GM23338 (cell line): ENCODE measurements around the gene TMEM255B. TPM values are rescaled to one million over a fixed set of nuclear protein-coding genes. Genes with fewer than 3 reads are reported as not detected.

ENCODE experiments used
- ATAC-seq: fragments of 200-7000 bp; cut with Tn5 transposase; 3 replicates; pipeline ENCODE4 v1.9.1; 2020
- DNase-seq: peaks from one replicate; pipeline ENCODE4 v3.0.0-alpha.2; 2015; ENCODE audit warnings: low spot score
- H2AFZ ChIP-seq: fragments of 200-600 bp; sonication (generic); 2 replicates; pipeline ENCODE4 v1.8.0; 2016; ENCODE audit warnings: antibody characterized with exemption, mild to moderate bottlenecking, moderate library complexity
- H3F3A ChIP-seq: fragments of 200-600 bp; sonication (generic); replicated peaks from 2 replicates; pipeline ENCODE4 v1.8.0; 2017; ENCODE audit warnings: antibody characterized with exemption, mixed run types, low read depth
- H3K27ac ChIP-seq: fragments of 200-600 bp; sonication (generic); 2 replicates; pipeline ENCODE4 v1.6.1; 2016; ENCODE audit warnings: low read depth
- H3K27me3 ChIP-seq: fragments of 200-600 bp; sonication (generic); 2 replicates; pipeline ENCODE4 v1.8.0; 2016; ENCODE audit warnings: mild to moderate bottlenecking, mixed run types, moderate library complexity; ENCODE audit not compliant: insufficient read depth
- H3K36me3 ChIP-seq: fragments of 200-600 bp; sonication (generic); 2 replicates; pipeline ENCODE4 v1.8.0; 2016; ENCODE audit warnings: mild to moderate bottlenecking; ENCODE audit not compliant: insufficient read depth
- H3K4me1 ChIP-seq: fragments of 200-600 bp; sonication (generic); 2 replicates; pipeline ENCODE4 v1.8.0; 2016; ENCODE audit warnings: mild to moderate bottlenecking, moderate library complexity; ENCODE audit not compliant: insufficient read depth
- H3K4me2 ChIP-seq: fragments of 200-600 bp; sonication (generic); 2 replicates; pipeline ENCODE4 v1.7.1; 2017; ENCODE audit warnings: mixed run types
- H3K4me3 ChIP-seq: fragments of 200-600 bp; sonication (generic); 2 replicates; pipeline ENCODE4 v1.6.1; 2016; ENCODE audit warnings: mixed run types
- H3K79me2 ChIP-seq: fragments of 200-600 bp; sonication (generic); replicated peaks from 2 replicates; pipeline ENCODE4 v1.8.0; 2017; ENCODE audit warnings: mild to moderate bottlenecking; ENCODE audit not compliant: insufficient read depth
- H3K9me2 ChIP-seq: fragments of 200-600 bp; sonication (generic); 2 replicates; pipeline ENCODE4 v1.8.0; 2017; ENCODE audit not compliant: insufficient read depth
- H4K20me1 ChIP-seq: fragments of 200-600 bp; sonication (generic); replicated peaks from 2 replicates; pipeline ENCODE4 v1.8.0; 2017; ENCODE audit warnings: mild to moderate bottlenecking; ENCODE audit not compliant: insufficient read depth
- H3K27ac Mint-ChIP-seq: 2 replicates; pipeline ENCODE4 v1.8.0; 2020; ENCODE audit warnings: inconsistent platforms, mild to moderate bottlenecking, moderate library complexity, mixed read lengths
- H3K27me3 Mint-ChIP-seq: 3 replicates; pipeline ENCODE4 v1.8.0; 2022; ENCODE audit warnings: low read depth, mild to moderate bottlenecking, moderate library complexity, mixed read lengths, inconsistent platforms; ENCODE audit not compliant: insufficient read depth, poor library complexity
- H3K36me3 Mint-ChIP-seq: 3 replicates; pipeline ENCODE4 v1.8.0; 2021; ENCODE audit warnings: low read depth, mild to moderate bottlenecking, inconsistent platforms, moderate library complexity, mixed read lengths
- H3K4me1 Mint-ChIP-seq: 3 replicates; pipeline ENCODE4 v1.8.0; 2020; ENCODE audit warnings: mild to moderate bottlenecking, inconsistent platforms, mixed read lengths
- H3K4me3 Mint-ChIP-seq: 3 replicates; pipeline ENCODE4 v1.8.0; 2021; ENCODE audit warnings: moderate library complexity, mild to moderate bottlenecking, inconsistent platforms, mixed read lengths
- H3K9me3 Mint-ChIP-seq: 3 replicates; pipeline ENCODE4 v1.8.0; 2020; ENCODE audit warnings: moderate library complexity, mild to moderate bottlenecking, inconsistent platforms, mixed read lengths
- CREB1 ChIP-seq: fragments of 250-450 bp; sonication (Bioruptor Pico); IDR thresholded peaks from 2 replicates; pipeline ENCODE4 v1.5.0; 2020; ENCODE audit warnings: low read depth, mild to moderate bottlenecking, moderate library complexity
- CTCF ChIP-seq, 2 experiments: fragments of 200-600 bp in 1 of 2; sonication (generic) in 1 of 2; conservative IDR thresholded peaks; 2 replicates each; pipeline versions ENCODE4 v1.5.1 to v1.6.1; 2016 to 2017; ENCODE audit warnings: antibody characterized with exemption in 2 of 2, low read depth in 2 of 2, mild to moderate bottlenecking in 2 of 2, moderate library complexity in 1 of 2
- ETS1 ChIP-seq: IDR thresholded peaks from 2 replicates; pipeline ENCODE4 v1.6.1; 2016; ENCODE audit warnings: antibody characterized with exemption
- EZH2 ChIP-seq: fragments of 200-600 bp; sonication (generic); IDR thresholded peaks from one replicate; pipeline ENCODE4 v1.8.0; 2017; ENCODE audit warnings: antibody characterized with exemption, mild to moderate bottlenecking, low read depth; ENCODE audit not compliant: unreplicated experiment
- EZH2phosphoT487 ChIP-seq: fragments of 200-600 bp; sonication (generic); IDR thresholded peaks from one replicate; pipeline ENCODE4 v1.8.1; 2018; ENCODE audit warnings: antibody characterized with exemption; ENCODE audit not compliant: unreplicated experiment
- JUNB ChIP-seq: IDR thresholded peaks from one replicate; pipeline ENCODE4 v1.6.1; 2016; ENCODE audit warnings: antibody characterized with exemption; ENCODE audit not compliant: unreplicated experiment
- NANOG ChIP-seq: IDR thresholded peaks from 2 replicates; pipeline ENCODE4 v1.6.1; 2016; ENCODE audit warnings: antibody characterized with exemption, borderline replicate concordance
- POLR2AphosphoS5 ChIP-seq: IDR thresholded peaks from 2 replicates; pipeline ENCODE4 v1.6.1; 2016; ENCODE audit warnings: antibody characterized with exemption, low read depth
- REST ChIP-seq: IDR thresholded peaks from one replicate; pipeline ENCODE4 v1.6.1; 2018; ENCODE audit warnings: antibody characterized with exemption; ENCODE audit not compliant: unreplicated experiment
- STAT1 ChIP-seq: IDR thresholded peaks from one replicate; pipeline ENCODE4 v1.6.1; 2016; ENCODE audit warnings: antibody characterized with exemption; ENCODE audit not compliant: unreplicated experiment
- ZNF114 ChIP-seq: fragments of 250-450 bp; sonication (Bioruptor Pico); IDR thresholded peaks from 2 replicates; pipeline ENCODE4 v1.5.0; 2020; ENCODE audit warnings: mild to moderate bottlenecking, moderate library complexity
- ZNF331 ChIP-seq: fragments of 250-450 bp; sonication (Bioruptor Pico); IDR thresholded peaks from 2 replicates; pipeline ENCODE4 v1.5.0; 2020; ENCODE audit warnings: low read depth, mild to moderate bottlenecking, moderate library complexity
- ZNF462 ChIP-seq: fragments of 250-450 bp; sonication (Bioruptor Pico); IDR thresholded peaks from 2 replicates; pipeline ENCODE4 v1.5.0; 2020; ENCODE audit warnings: mild to moderate bottlenecking, moderate library complexity
- polyA plus RNA-seq: library from polyadenylated mRNA; unstranded; fragments of >200 nt; fragmentation: Nextera tagmentation; extraction: Ambion mirVana; gene quantifications from 2 replicates; pipeline ENCODE4 v1.2.1, GENCODE V29; 2016
- total RNA-seq: library from RNA; depleted of rRNA; stranded (reverse); fragments of >200 nt; shearing (Covaris generic); gene quantifications from 2 replicates; pipeline ENCODE4 v1.2.3, GENCODE V29; 2014

The TMEM255B gene
- total and polyA plus RNA-seq, 2 experiments from 2014 or later: 0.69 to 4.4 TPM

- peaks cover 25% of the 10 kb centered on the region for H3K36me3 Mint-ChIP-seq
- peaks cover 9% of the 10 kb centered on the region; the same call in 2 of the 3 replicates for H3K9me3 Mint-ChIP-seq
- Histone ChIP-seq H3K79me2 (no peaks in the 10 kb centered on the region), H4K20me1 (no peaks in the 10 kb centered on the region), H3K4me3 (no peak overlapping the region), H3K4me2 (no peak overlapping the region), H3F3A (no peaks in the 10 kb centered on the region), H3K36me3 (no peaks in the 10 kb centered on the region), H3K4me1 (no peaks in the 10 kb centered on the region), H3K27me3 (no peaks in the 10 kb centered on the region), H3K9me2 (no peaks in the 10 kb centered on the region), H3K27ac (no peak overlapping the region), H2AFZ (no peak overlapping the region)
- DNase-seq: no peak
- no peak for TF ChIP-seq CTCF (conservative IDR thresholded peaks at IDR 0.05; ENCODE audit: low read depth in 2 of 2)
- TF ChIP-seq ZNF114: no peak
- TF ChIP-seq EZH2phosphoT487: no peak
- TF ChIP-seq CREB1 (CRISPR knock-in tag): no peak
- no peak for TF ChIP-seq ZNF331 (CRISPR knock-in tag)
- no peak for TF ChIP-seq REST
- TF ChIP-seq NANOG: no peak
- TF ChIP-seq STAT1: no peak
- no peak for TF ChIP-seq ETS1
- TF ChIP-seq ZNF462 (CRISPR knock-in tag): no peak
- TF ChIP-seq POLR2AphosphoS5: no peak
- TF ChIP-seq EZH2: no peak
- no peak for TF ChIP-seq JUNB
- no peak overlapping the region for H3K4me3 Mint-ChIP-seq
- no peak for ATAC-seq
- no peaks in the 10 kb centered on the region for H3K4me1 Mint-ChIP-seq
- H3K27me3 Mint-ChIP-seq: peaks cover 15% of the 10 kb centered on the region
- no peak overlapping the region for H3K27ac Mint-ChIP-seq
Observed at GRCh38 chr13:113820813-113821651, 62.0 kb downstream of the TMEM255B start.
